Mesodermal cell (in vitro differentiated cells): Measurements from ENCODE around the gene EYS.

Experiments used
- H3K27ac ChIP-seq: 2 replicates; pipeline ENCODE4 v1.7.0; 2013; ENCODE audit warnings: mild to moderate bottlenecking, low read depth, low read length, moderate library complexity; ENCODE audit not compliant: severe bottlenecking
- H3K36me3 ChIP-seq: 2 replicates; pipeline ENCODE4 v1.7.1; 2013; ENCODE audit warnings: mild to moderate bottlenecking, low read length, moderate library complexity; ENCODE audit not compliant: control insufficient read depth, insufficient read depth
- H3K4me1 ChIP-seq: one replicate; pipeline ENCODE4 v1.7.1; 2013; ENCODE audit warnings: mild to moderate bottlenecking, low read length; ENCODE audit not compliant: insufficient read depth, control insufficient read depth, poor library complexity, severe bottlenecking
- H3K4me3 ChIP-seq: 2 replicates; pipeline ENCODE4 v1.7.0; 2013; ENCODE audit warnings: low read length, control low read depth, mild to moderate bottlenecking; ENCODE audit not compliant: insufficient read depth, poor library complexity, severe bottlenecking; ENCODE audit errors: extremely low read depth
- H3K9me3 ChIP-seq: 2 replicates; pipeline ENCODE4 v1.7.1; 2013; ENCODE audit warnings: mild to moderate bottlenecking, low read length, moderate library complexity; ENCODE audit not compliant: control insufficient read depth
- WGBS, 2 experiments: methylation state at CpG; one replicate each; pipeline ENCODE4 v1.1.5; 2013; ENCODE audit warnings: missing lambda C conversion rate in 2 of 2; ENCODE audit not compliant: insufficient coverage in 2 of 2; 5-methylcytosine and 5-hydroxymethylcytosine counted together

EYS gene

DNA sequence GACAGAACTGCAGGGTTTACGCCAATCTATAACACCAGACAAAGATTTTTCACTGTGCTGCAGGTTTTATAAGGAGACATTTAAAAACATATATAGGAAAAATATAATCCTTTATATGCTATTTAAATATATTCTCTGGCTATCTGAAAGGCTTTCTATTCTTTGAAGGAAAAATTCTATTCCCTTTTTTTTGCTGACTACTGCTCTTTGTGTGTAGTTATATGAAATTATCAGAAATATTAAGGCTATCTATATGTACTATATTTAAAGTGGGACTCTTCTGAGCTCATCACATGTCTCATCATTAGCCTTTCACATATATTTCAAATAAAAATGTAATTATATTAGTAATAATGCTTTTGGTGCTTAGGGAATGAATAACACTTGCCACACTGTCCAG lies 930.7 kb downstream of the EYS start:
- H3K27ac ChIP-seq, result no peak overlapping the region
- no CpG with 5 or more reads among the region's 1 CpG for WGBS, 2 experiments
- no peaks in the 10 kb centered on the region for H3K36me3 ChIP-seq

GRCh38 chr6:64774881-64775280 lies 932.1 kb downstream of the EYS start:
- no peaks in the 10 kb centered on the region for H3K9me3 ChIP-seq
- no peak overlapping the region for H3K4me3 ChIP-seq
- 40 to 60% methylated on average over 2 to 3 of the region's 4 CpGs for WGBS, 2 experiments
- H3K36me3 ChIP-seq, result no peaks in the 10 kb centered on the region
- H3K27ac ChIP-seq, result no peak overlapping the region
- H3K4me1 ChIP-seq, result no peaks in the 10 kb centered on the region

More for the DNA sequence above, 930.7 kb downstream of the EYS start:
- Histone ChIP-seq H3K4me3 (no peak overlapping the region), H3K9me3 (no peaks in the 10 kb centered on the region), H3K4me1 (no peaks in the 10 kb centered on the region)

GRCh38 chr6:64750910-64751309 lies 956.1 kb downstream of the EYS start:
- Histone ChIP-seq H3K36me3 (no peaks in the 10 kb centered on the region), H3K27ac (no peak overlapping the region), H3K4me1 (no peaks in the 10 kb centered on the region), H3K4me3 (no peak overlapping the region), H3K9me3 (no peaks in the 10 kb centered on the region)
- WGBS, 2 experiments, result 93 to 94% methylated on average over 1 to 2 of the region's 2 CpGs

GRCh38 chr6:64737418-64737817 lies 969.6 kb downstream of the EYS start:
- no peaks in the 10 kb centered on the region for H3K9me3 ChIP-seq
- 80% methylated on average over 1 of the region's 1 CpG; no CpG with 5 or more reads in 1 of the 2 experiments for WGBS, 2 experiments

DNA sequence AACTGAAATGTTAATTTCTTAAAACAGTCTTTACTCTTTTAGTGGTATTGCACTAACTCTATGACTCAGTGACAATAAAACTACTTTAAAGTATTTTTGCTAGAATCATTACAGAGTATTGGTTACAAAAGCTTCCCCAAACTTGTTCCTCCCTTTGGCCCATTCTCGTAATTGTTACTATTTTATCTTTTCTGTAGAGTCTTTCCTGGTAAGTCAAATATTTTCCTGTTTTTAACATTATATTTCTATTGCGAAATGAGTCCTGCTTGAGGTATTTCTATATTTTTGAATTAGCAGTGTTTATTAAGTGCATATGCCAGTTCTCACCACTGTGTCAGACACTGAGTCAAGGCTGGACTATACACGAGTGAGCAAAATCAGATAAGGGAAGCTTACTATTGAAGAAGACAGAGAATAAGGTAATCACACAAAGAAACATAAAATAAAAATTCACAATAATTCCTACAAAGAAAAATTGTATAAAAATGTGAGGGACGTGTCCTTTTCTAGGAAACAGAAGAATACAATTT lies 970.5 kb downstream of the EYS start:
- Histone ChIP-seq H3K9me3 (no peaks in the 10 kb centered on the region), H3K4me3 (no peak overlapping the region), H3K36me3 (no peaks in the 10 kb centered on the region), H3K27ac (no peak overlapping the region), H3K4me1 (no peaks in the 10 kb centered on the region)
- no CpG with 5 or more reads among the region's 4 CpGs for WGBS, 2 experiments

More at GRCh38 chr6:64737418-64737817, 969.6 kb downstream of the EYS start:
- Histone ChIP-seq H3K4me1 (no peaks in the 10 kb centered on the region), H3K4me3 (no peak overlapping the region), H3K27ac (no peak overlapping the region), H3K36me3 (no peaks in the 10 kb centered on the region)

DNA sequence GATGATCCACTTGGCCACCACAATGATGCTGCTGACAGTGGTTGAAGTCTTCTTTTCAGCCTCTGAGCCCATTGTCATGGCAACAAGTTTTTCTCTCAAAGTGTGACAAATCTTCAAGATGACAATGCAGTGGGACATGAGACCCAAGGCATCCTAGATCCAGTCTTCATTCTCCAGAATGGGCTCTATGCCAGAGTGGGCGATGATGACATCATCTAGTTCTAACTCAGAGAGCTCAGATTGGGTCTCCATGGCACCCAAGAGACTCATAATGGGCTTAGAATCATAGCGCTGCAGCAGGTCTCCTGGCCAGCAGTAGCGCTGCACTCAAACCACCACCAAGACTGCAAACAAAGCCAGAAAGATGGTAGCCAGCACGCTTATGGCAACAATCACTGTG lies 973.6 kb downstream of the EYS start:
- Histone ChIP-seq H3K4me3 (no peak overlapping the region), H3K36me3 (no peaks in the 10 kb centered on the region), H3K9me3 (no peaks in the 10 kb centered on the region), H3K27ac (no peak overlapping the region), H3K4me1 (no peaks in the 10 kb centered on the region)
- WGBS, 2 experiments, result 94 to 97% methylated on average over 3 to 4 of the region's 4 CpGs

GRCh38 chr6:64732888-64733287 lies 974.1 kb downstream of the EYS start:
- Histone ChIP-seq H3K9me3 (no peaks in the 10 kb centered on the region), H3K27ac (no peak overlapping the region), H3K36me3 (no peaks in the 10 kb centered on the region), H3K4me3 (no peak overlapping the region), H3K4me1 (no peaks in the 10 kb centered on the region)

GRCh38 chr6:64729522-64729921 lies 977.5 kb downstream of the EYS start:
- 80 to 86% methylated on average over 1 of the region's 4 CpGs for WGBS, 2 experiments
- Histone ChIP-seq H3K9me3 (no peaks in the 10 kb centered on the region), H3K4me1 (no peaks in the 10 kb centered on the region), H3K36me3 (no peaks in the 10 kb centered on the region), H3K4me3 (no peak overlapping the region), H3K27ac (no peak overlapping the region)

- Histone ChIP-seq H3K36me3 (no peaks in the 10 kb centered on the region), H3K4me1 (no peaks in the 10 kb centered on the region), H3K9me3 (no peaks in the 10 kb centered on the region), H3K27ac (no peak overlapping the region), H3K4me3 (no peak overlapping the region)
- no CpG with 5 or more reads among the region's 5 CpGs for WGBS, 2 experiments
These were observed 980.0 kb downstream of the EYS start for GRCh38 chr6:64727075-64727474.

DNA sequence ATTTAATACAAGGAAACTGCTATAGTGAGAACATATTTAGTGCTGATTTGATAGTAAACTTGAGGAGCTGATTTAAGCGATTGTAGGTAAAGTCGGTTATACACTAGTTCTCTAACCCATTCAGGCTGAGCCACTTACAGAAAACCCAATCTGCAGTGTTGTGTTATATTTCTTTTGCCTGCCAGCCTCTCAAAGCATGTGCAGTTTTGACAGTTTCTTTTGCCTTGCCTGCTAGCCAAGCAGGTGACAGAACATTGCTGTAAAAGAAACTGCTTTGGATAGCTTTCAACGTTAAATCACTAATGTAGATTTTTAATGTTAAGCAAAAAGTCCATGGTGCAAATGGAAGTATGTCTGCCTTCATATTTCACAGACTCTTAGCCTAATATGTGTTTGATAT lies 982.9 kb downstream of the EYS start:
- Histone ChIP-seq H3K4me1 (no peaks in the 10 kb centered on the region), H3K27ac (no peak overlapping the region), H3K4me3 (no peak overlapping the region), H3K36me3 (no peaks in the 10 kb centered on the region), H3K9me3 (no peaks in the 10 kb centered on the region)
- WGBS, 2 experiments, result 83% methylated on average over 2 of the region's 3 CpGs; no CpG with 5 or more reads in 1 of the 2 experiments

DNA sequence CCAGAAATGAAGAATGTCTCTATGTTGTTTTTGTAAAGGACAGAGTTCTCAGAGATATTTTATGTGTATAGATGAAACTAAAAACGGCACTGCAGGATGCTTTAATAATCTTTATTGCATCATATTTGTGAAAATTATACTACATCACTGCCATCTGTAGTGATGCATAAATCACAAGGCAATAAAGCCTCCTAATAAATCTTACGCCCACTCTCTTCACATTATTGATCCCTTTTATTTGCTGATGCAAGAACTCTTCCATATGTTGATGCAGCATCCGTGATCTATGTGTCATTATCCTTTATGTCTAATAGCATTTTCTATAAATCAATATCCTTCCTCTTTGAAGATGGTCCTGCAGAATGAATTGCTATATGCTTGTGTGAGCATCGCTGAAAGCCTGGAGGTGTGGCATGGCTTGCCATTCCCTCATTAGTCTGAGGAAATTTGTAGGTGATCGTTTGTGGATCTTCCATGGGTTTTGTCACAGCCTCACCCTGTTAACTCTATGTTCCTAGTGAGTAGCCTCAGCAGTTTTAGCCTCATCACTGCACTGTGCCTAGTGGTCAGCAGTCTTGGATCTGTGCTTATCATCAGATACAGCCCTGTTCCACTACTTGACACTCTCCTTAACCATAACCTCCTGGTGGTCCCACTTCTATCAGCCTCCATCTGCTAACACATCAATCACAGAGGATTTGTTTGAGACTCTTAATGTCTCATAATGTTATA lies 983.5 kb downstream of the EYS start:
- H3K4me3 ChIP-seq, result no peak overlapping the region
- no peaks in the 10 kb centered on the region for H3K9me3 ChIP-seq
- 86 to 93% methylated on average over 1 to 2 of the region's 5 CpGs for WGBS, 2 experiments
- H3K4me1 ChIP-seq, result no peaks in the 10 kb centered on the region
- H3K27ac ChIP-seq, result no peak overlapping the region
- H3K36me3 ChIP-seq, result no peaks in the 10 kb centered on the region
